RPMI7951 (cell line): ENCODE data around the gene SIGLEC12. TPM values are rescaled to one million over a fixed set of nuclear protein-coding genes. Genes with fewer than 3 reads are reported as not detected.
"Not testable (repeated sequence)": the region's sequence is repeated elsewhere in the genome, so short reads cannot be mapped to it uniquely, and the experiment has no call there.

Experiments used
- DNase-seq: peaks from one replicate; pipeline ENCODE4 v3.0.0-alpha.2; 2012; ENCODE audit warnings: low read depth
- total RNA-seq: library from RNA; depleted of rRNA; stranded (reverse); fragments of >200 nt; shearing (Covaris generic); gene quantifications from 2 replicates; pipeline ENCODE4 v1.2.3, GENCODE V29; 2014; rRNA removed

Gene SIGLEC12
- total RNA-seq, 1 experiment from 2014 or later = not detected

DNA sequence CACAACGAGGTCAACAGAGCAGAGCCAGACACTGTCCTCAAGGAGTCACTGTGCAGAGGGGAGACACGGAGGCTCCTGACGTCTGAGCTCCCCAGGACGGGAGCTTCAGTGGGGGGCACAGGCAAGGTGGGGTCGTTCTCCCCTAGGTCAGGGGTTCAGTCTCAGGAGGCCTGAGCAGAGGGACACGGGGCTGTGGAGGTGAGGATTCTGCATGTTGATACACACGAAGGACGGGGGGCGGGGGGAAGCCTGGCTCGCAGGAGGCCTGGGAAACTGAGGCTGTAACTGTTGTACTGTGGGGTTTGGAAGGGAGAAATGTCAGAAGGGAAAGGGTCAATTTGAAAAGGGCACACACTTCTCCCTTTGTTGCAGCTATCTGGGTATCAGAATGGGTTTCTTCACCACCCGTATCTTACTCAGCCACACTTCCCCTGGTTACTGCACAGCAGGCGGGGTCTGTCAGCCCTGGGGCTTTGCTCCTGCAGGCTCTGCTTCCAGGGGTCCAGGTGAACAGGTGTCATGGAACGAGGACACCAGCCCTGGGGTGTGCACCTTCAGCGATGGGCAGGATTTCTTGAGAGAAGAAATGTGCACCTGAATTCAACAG, 42.6 kb downstream of the SIGLEC12 start:
- no peak for DNase-seq

DNA sequence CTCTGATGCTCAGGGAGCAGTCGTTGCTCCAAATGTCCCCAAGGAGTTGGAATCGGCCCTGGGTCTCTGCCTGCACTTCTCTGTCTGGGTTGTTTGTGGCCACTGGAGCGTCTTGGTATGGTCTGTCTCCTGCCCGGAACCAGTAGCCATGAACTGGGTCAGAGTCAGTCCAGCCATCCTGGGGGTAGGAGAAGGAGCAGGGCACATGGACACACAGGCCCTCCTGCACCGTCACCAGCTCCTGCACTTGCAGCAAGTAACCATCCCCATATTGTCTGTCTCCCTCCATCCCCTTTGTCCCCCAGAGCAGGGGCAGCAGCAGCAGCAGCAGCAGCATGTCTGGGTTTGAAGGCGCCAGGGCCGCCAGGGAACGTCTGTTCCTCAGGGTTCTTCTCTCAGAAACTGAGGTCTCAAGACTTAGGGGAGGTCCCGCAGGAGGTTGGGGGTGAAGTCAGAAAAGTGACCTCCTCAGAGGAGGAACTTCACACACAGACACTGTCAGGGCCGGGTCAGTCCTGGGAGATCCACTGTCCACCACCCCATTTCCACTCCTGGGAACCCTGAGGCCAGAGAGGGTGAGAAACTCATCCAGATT, 43.5 kb downstream of the SIGLEC12 start, which contains the start of gene SIGLEC8:
SIGLEC8 (minus strand) TSS at position 404 of the 595 bp plus-strand sequence; CDS start at position 337, 67 bp downstream.
- DNase-seq = no peak

DNA sequence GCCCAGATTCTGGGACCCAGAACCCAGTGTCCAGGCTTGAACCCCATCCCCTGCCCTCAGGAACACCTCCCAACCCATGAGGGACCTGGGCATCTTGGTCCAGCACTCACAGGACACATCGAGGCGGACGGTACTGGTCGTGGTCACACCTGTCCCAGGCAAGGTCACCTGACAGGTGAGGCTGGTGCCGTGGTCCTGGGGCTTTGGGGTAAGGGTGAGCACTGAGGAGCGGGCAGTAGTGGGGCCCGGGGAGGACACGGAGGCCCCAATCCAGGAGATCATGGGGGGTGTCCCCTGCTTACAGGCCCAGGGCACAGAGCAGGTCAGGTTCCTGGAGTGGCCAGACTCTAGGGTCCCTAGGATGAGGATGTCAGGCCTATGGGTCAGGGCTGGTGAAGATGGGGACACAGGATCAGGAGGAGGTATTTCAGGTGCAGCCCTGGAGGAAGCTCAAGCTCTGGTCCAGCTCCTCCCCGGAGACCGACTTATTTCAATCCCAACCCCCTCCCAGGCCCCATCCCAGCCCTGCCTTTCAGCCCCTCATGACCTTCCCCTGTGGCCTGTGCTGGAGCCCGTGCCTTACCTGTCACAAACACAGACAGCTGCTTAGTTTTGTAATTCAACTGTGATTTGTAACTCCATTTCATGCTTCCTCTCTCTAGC, 44.1 kb downstream of the SIGLEC12 start:
- no peak for DNase-seq

DNA sequence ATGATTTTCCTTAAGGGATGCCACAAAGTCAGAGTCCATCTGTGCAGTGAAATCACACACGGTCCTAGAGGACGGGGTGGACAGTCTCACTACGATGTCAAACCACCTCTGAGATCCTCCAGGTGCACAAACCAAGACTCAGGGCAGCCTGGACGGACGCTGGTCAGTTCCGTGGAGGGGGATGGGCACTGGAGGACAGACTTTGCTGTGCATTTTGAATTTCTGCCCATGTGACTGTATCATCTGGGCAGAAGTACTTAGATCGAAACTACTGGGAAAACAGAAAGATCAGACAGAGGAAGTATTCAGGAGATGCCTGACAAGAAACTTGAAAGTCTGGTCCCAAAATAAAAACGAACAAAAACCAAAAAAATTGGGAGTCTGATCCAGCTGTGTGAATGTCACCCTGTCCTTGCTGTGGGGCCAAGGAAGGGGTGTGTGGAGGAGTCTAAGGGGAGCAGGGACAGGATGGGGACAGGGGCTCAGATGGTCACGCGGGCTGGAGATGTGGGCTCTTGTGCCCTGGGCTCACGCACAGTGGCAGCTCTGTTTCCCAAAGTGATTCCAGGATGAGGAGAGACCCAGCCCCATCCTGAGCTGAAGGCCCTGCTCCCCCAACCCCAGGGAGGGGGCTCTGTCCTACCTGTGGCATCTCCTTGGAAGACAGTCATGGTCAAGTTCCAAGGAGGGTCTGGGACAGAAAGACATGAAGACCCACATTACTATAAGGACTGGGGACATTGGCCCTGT, 44.9 kb downstream of the SIGLEC12 start:
- DNase-seq = no peak

DNA sequence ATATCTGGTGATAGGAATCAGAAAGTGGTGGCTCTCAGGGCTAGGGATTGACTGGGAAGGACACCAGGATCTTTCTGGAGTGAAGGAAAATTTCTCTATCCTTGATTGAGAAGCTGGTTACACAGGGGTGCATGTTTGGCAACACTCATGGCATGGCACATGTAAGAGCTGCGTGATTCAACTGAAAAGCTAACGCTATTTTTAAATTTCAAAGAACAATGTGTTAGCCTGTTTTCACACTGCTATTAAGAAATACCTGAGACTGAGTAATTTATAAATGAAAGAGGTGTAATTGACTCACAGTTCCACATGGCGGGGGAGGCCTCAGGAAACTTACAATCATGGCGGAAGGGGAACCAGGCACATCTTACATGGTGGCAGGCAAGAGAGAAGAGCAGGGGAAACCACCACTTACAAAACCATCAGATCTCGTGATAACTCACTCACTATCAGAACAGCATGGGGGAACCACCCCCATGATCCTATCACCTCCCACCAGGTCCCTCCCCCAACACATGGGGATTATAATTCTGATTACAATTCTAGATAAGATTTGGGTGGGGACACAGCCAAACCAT, 50.8 kb downstream of the SIGLEC12 start:
- no peak for DNase-seq

DNA sequence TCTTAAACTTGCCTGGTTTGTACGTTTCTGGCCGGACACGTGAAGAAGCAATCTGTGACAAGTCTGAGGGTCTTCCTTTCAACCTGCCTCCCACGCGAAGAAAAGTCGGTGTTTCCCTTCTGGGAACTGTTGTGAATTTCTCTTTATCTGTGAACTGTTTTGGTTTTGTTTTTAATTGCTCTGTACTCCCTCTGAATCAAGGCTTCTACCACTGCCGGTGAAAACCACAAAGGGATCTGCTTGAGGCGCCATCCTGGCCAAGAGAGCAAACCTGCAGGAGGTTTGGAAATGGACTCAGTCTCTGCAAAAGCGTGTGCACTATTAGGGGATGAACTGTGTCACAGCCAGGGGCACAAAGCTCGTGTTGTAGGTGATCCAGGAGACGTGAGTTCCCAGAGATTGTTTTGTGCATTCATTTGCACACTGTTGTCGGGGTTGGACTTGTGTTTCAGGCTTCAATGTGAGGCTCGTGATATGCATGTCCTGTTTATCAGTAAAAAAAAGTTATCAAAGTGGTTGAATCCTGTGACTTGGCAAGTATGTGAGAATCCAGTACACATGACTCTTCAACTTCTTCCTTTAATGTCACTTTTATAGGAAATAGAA, 53.1 kb downstream of the SIGLEC12 start:
- peak; percentile 11 for DNase-seq

DNA sequence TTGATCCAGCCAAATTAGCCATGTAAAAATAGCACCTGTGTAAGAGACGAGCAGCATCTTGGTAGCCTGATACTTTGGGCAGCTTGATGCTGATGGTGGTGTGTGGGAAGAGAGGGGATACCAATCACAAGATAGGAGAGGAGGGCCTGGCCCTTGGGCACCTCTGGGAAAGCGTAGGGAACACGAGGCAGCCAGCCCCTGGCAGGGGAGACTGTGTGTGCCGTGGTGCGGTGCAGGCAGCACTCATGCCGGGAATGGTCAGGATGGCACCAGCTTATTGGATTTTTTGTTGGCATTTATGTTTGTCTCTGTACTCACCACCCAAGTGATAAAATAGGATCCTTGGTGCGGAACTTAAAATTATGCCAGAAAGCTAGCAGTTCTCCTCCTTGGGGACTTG, 53.6 kb downstream of the SIGLEC12 start:
- no peak for DNase-seq

DNA sequence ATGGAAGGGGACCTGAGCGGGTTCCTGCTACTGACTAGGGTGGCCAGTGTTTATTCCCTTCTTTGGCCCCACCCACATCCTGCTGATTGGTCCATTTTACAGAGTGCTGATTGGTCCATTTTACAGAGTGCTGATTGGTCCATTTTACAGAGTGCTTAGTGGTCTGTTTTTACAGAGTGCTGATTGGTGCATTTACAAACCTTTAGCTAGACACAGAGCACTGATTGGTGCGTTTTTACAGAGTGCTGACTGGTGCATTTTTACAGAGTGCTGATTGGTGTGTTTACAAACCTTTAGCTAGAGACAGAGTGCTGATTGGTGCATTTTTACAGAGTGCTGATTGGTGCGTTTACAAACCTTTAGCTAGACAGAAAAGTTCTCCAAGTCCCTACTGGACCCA, 54.1 kb downstream of the SIGLEC12 start:
- not testable (repeated sequence) for DNase-seq

DNA sequence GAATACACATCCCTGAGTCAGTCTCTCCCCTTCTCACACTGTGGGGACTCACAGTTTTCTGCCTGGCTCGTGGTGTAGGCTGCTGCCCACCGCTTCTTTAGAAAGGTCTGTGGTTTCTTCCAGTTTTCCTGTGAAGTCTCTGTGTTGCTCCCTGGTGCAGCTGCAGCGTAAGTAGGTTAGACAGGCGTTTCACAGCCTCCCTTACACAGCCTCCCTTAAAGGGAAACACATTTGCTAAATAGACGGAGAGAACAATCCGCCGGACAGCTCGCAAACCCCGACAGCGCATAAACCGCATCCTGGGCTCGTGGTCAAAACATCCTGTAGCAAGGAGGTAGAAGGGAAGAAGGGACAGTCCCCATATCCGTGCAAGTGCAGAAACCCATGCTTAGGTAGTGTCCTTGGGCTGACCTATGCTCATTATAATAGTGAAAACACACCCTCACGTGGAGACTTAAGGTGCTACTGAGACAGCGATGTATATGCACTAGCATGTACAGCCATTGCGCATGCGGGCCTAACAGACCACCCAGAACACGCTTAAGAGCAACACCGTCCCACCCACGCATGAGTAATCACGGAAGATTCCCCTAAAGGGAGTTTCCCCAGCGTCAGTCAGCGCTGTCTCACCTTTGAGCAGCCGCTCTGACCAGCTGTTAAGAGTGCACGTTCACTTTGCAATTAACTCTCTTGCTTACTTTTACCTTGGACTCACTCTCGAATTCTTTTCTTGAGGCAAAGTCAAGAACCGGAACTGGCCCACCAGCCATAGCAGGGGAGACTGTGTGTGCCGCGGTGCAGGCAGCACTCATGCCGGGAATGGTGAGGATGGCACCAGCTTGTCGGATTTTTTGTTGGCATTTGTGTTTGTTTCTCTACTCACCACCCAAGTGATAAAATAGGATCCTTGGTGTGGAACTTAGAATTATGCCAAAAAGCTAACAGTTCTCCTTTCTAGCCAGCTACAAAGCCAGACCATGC, 59.9 kb downstream of the SIGLEC12 start:
- DNase-seq = peak; percentile 63

Other genes with a start within 250 kb of the SIGLEC12 start
- not detected in 2 replicates for gene IGLON5, start 190.2 kb downstream of the SIGLEC12 start, total RNA-seq
- gene VSIG10L, start 159.7 kb downstream of the SIGLEC12 start, total RNA-seq = 1.3 and 1.7 TPM in 2 replicates
- gene ETFB, start 135.4 kb downstream of the SIGLEC12 start, total RNA-seq = 158 and 206 TPM in 2 replicates
- gene CLDND2, start 132.8 kb downstream of the SIGLEC12 start, total RNA-seq = 1.2 TPM in 1 of 2 replicates, not detected in the other
- not detected in 2 replicates for gene NKG7, start 129.1 kb downstream of the SIGLEC12 start, total RNA-seq
- not detected in 2 replicates for gene LIM2, start 113.8 kb downstream of the SIGLEC12 start, total RNA-seq
- not detected in 2 replicates for gene C19orf84, start 111.2 kb downstream of the SIGLEC12 start, total RNA-seq
- not detected in 2 replicates for gene SIGLEC10, start 84.2 kb downstream of the SIGLEC12 start, total RNA-seq
- not detected in 2 replicates for gene SIGLEC8, start 43.3 kb downstream of the SIGLEC12 start, total RNA-seq
- gene CEACAM18, start 23.3 kb downstream of the SIGLEC12 start, total RNA-seq = not detected in 2 replicates
- not detected in 2 replicates for gene SIGLEC6, start 29.9 kb upstream of the SIGLEC12 start, total RNA-seq
- gene ZNF175, start 69.5 kb upstream of the SIGLEC12 start, total RNA-seq = 11.3 and 11.8 TPM in 2 replicates
- gene SIGLEC5, start 128.6 kb upstream of the SIGLEC12 start, total RNA-seq = not detected in 2 replicates
- gene SIGLEC14, start 145.0 kb upstream of the SIGLEC12 start, total RNA-seq = not detected in 2 replicates
- gene SPACA6, start 191.5 kb upstream of the SIGLEC12 start, total RNA-seq = 13.6 and 15.4 TPM in 2 replicates
- gene HAS1, start 222.2 kb upstream of the SIGLEC12 start, total RNA-seq = 0.12 and 1.4 TPM in 2 replicates